Measurements from ENCODE around the gene SPATC1L.

The SPATC1L gene

GRCh38 chr21:46117586-46118315 lies 66.5 kb downstream of the SPATC1L start:
- H3K4me3 ChIP-seq (ENCODE audit: insufficient read depth, low read depth, low read length, poor library complexity, severe bottlenecking) = no peak overlapping the region
- H3K36me3 ChIP-seq (ENCODE audit: control insufficient read depth, insufficient read depth, low read length) = no peaks in the 10 kb centered on the region
- no peak for DNase-seq
- no peaks in the 10 kb centered on the region for H3K4me1 ChIP-seq (ENCODE audit: control insufficient read depth, insufficient read depth, low read length, poor library complexity, severe bottlenecking)
- H3K9me3 ChIP-seq (ENCODE audit: control insufficient read depth, low read length) = no peaks in the 10 kb centered on the region
- H3K27ac ChIP-seq (ENCODE audit: insufficient read depth, low read length, poor library complexity, severe bottlenecking) = no peak overlapping the region
- H3K27me3 ChIP-seq (replicated peaks; ENCODE audit: control insufficient read depth, insufficient read depth, low read length, poor library complexity, severe bottlenecking) = no peaks in the 10 kb centered on the region

- Histone ChIP-seq H3K27ac (ENCODE audit: insufficient read depth, low read length, poor library complexity, severe bottlenecking) (no peak overlapping the region), H3K9me3 (ENCODE audit: control insufficient read depth, low read length) (no peaks in the 10 kb centered on the region), H3K27me3 (replicated peaks; ENCODE audit: control insufficient read depth, insufficient read depth, low read length, poor library complexity, severe bottlenecking) (no peaks in the 10 kb centered on the region), H3K4me1 (ENCODE audit: control insufficient read depth, insufficient read depth, low read length, poor library complexity, severe bottlenecking) (no peaks in the 10 kb centered on the region), H3K36me3 (ENCODE audit: control insufficient read depth, insufficient read depth, low read length) (no peaks in the 10 kb centered on the region), H3K4me3 (ENCODE audit: insufficient read depth, low read depth, low read length, poor library complexity, severe bottlenecking) (no peak overlapping the region)
- no peak for DNase-seq
Observed at GRCh38 chr21:46116776-46117585, 67.3 kb downstream of the SPATC1L start.

- Histone ChIP-seq H3K27ac (ENCODE audit: insufficient read depth, low read length, poor library complexity, severe bottlenecking) (no peak overlapping the region), H3K27me3 (replicated peaks; ENCODE audit: control insufficient read depth, insufficient read depth, low read length, poor library complexity, severe bottlenecking) (no peaks in the 10 kb centered on the region), H3K4me1 (ENCODE audit: control insufficient read depth, insufficient read depth, low read length, poor library complexity, severe bottlenecking) (no peaks in the 10 kb centered on the region), H3K36me3 (ENCODE audit: control insufficient read depth, insufficient read depth, low read length) (no peaks in the 10 kb centered on the region), H3K4me3 (ENCODE audit: insufficient read depth, low read depth, low read length, poor library complexity, severe bottlenecking) (no peak overlapping the region), H3K9me3 (ENCODE audit: control insufficient read depth, low read length) (no peaks in the 10 kb centered on the region)
- DNase-seq = no peak
Observed at GRCh38 chr21:46116189-46116775, 68.0 kb downstream of the SPATC1L start.

GRCh38 chr21:46115441-46116188 lies 68.6 kb downstream of the SPATC1L start:
- Histone ChIP-seq H3K27ac (ENCODE audit: insufficient read depth, low read length, poor library complexity, severe bottlenecking) (no peak overlapping the region), H3K27me3 (replicated peaks; ENCODE audit: control insufficient read depth, insufficient read depth, low read length, poor library complexity, severe bottlenecking) (no peaks in the 10 kb centered on the region), H3K4me1 (ENCODE audit: control insufficient read depth, insufficient read depth, low read length, poor library complexity, severe bottlenecking) (no peaks in the 10 kb centered on the region), H3K4me3 (ENCODE audit: insufficient read depth, low read depth, low read length, poor library complexity, severe bottlenecking) (no peak overlapping the region), H3K9me3 (ENCODE audit: control insufficient read depth, low read length) (no peaks in the 10 kb centered on the region), H3K36me3 (ENCODE audit: control insufficient read depth, insufficient read depth, low read length) (no peaks in the 10 kb centered on the region)
- DNase-seq = no peak

GRCh38 chr21:46114963-46115362 lies 69.3 kb downstream of the SPATC1L start:
- Histone ChIP-seq H3K4me3 (ENCODE audit: insufficient read depth, low read depth, low read length, poor library complexity, severe bottlenecking) (no peak overlapping the region), H3K27ac (ENCODE audit: insufficient read depth, low read length, poor library complexity, severe bottlenecking) (no peak overlapping the region), H3K27me3 (replicated peaks; ENCODE audit: control insufficient read depth, insufficient read depth, low read length, poor library complexity, severe bottlenecking) (no peaks in the 10 kb centered on the region), H3K9me3 (ENCODE audit: control insufficient read depth, low read length) (no peaks in the 10 kb centered on the region), H3K4me1 (ENCODE audit: control insufficient read depth, insufficient read depth, low read length, poor library complexity, severe bottlenecking) (no peaks in the 10 kb centered on the region), H3K36me3 (ENCODE audit: control insufficient read depth, insufficient read depth, low read length) (no peaks in the 10 kb centered on the region)
- DNase-seq = no peak

- Histone ChIP-seq H3K4me1 (ENCODE audit: control insufficient read depth, insufficient read depth, low read length, poor library complexity, severe bottlenecking) (no peaks in the 10 kb centered on the region), H3K27ac (ENCODE audit: insufficient read depth, low read length, poor library complexity, severe bottlenecking) (no peak overlapping the region), H3K36me3 (ENCODE audit: control insufficient read depth, insufficient read depth, low read length) (no peaks in the 10 kb centered on the region), H3K27me3 (replicated peaks; ENCODE audit: control insufficient read depth, insufficient read depth, low read length, poor library complexity, severe bottlenecking) (no peaks in the 10 kb centered on the region), H3K4me3 (ENCODE audit: insufficient read depth, low read depth, low read length, poor library complexity, severe bottlenecking) (no peak overlapping the region), H3K9me3 (ENCODE audit: control insufficient read depth, low read length) (no peaks in the 10 kb centered on the region)
- DNase-seq = no peak
Observed at GRCh38 chr21:46113497-46114176, 70.6 kb downstream of the SPATC1L start.

GRCh38 chr21:46112725-46113215 lies 71.5 kb downstream of the SPATC1L start:
- Histone ChIP-seq H3K4me3 (ENCODE audit: insufficient read depth, low read depth, low read length, poor library complexity, severe bottlenecking) (no peak overlapping the region), H3K36me3 (ENCODE audit: control insufficient read depth, insufficient read depth, low read length) (no peaks in the 10 kb centered on the region), H3K27me3 (replicated peaks; ENCODE audit: control insufficient read depth, insufficient read depth, low read length, poor library complexity, severe bottlenecking) (no peaks in the 10 kb centered on the region), H3K4me1 (ENCODE audit: control insufficient read depth, insufficient read depth, low read length, poor library complexity, severe bottlenecking) (no peaks in the 10 kb centered on the region), H3K27ac (ENCODE audit: insufficient read depth, low read length, poor library complexity, severe bottlenecking) (no peak overlapping the region), H3K9me3 (ENCODE audit: control insufficient read depth, low read length) (no peaks in the 10 kb centered on the region)
- DNase-seq = no peak

- H3K27me3 ChIP-seq (replicated peaks; ENCODE audit: control insufficient read depth, insufficient read depth, low read length, poor library complexity, severe bottlenecking) = no peaks in the 10 kb centered on the region
- no peak overlapping the region for H3K27ac ChIP-seq (ENCODE audit: insufficient read depth, low read length, poor library complexity, severe bottlenecking)
- no peaks in the 10 kb centered on the region for H3K36me3 ChIP-seq (ENCODE audit: control insufficient read depth, insufficient read depth, low read length)
- no peak overlapping the region for H3K4me3 ChIP-seq (ENCODE audit: insufficient read depth, low read depth, low read length, poor library complexity, severe bottlenecking)
- no peak for DNase-seq
- H3K9me3 ChIP-seq (ENCODE audit: control insufficient read depth, low read length) = no peaks in the 10 kb centered on the region
- no peaks in the 10 kb centered on the region for H3K4me1 ChIP-seq (ENCODE audit: control insufficient read depth, insufficient read depth, low read length, poor library complexity, severe bottlenecking)
Observed at GRCh38 chr21:46111857-46112724, 72.2 kb downstream of the SPATC1L start.

- Histone ChIP-seq H3K4me3 (ENCODE audit: insufficient read depth, low read depth, low read length, poor library complexity, severe bottlenecking) (no peak overlapping the region), H3K9me3 (ENCODE audit: control insufficient read depth, low read length) (no peaks in the 10 kb centered on the region), H3K27ac (ENCODE audit: insufficient read depth, low read length, poor library complexity, severe bottlenecking) (no peak overlapping the region), H3K4me1 (ENCODE audit: control insufficient read depth, insufficient read depth, low read length, poor library complexity, severe bottlenecking) (no peaks in the 10 kb centered on the region), H3K27me3 (replicated peaks; ENCODE audit: control insufficient read depth, insufficient read depth, low read length, poor library complexity, severe bottlenecking) (no peaks in the 10 kb centered on the region), H3K36me3 (ENCODE audit: control insufficient read depth, insufficient read depth, low read length) (no peaks in the 10 kb centered on the region)
- no peak for DNase-seq
Observed at GRCh38 chr21:46111193-46111571, 73.1 kb downstream of the SPATC1L start.

Data from effector memory CD4-positive, alpha-beta T cell (primary cell).